ENCODE data around the gene SLC35B2. TPM values are rescaled to one million over a fixed set of nuclear protein-coding genes. Genes with fewer than 3 reads are reported as not detected.

SLC35B2 gene
- total and polyA plus RNA-seq, 10 of the 15 experiments (the other 5 are each of a cell fraction or from before 2014, with no cell fraction given) = 11.3 to 45.4 (median 33.8) TPM

GRCh38 chr6:44263354-44264100 is 6.2 kb upstream of the SLC35B2 start (continued):
- TF ChIP-seq RFX5 (IDR thresholded peaks at IDR 0.05; ENCODE audit: low read depth, low read length) (no peak), RUNX3 (IDR thresholded peaks at IDR 0.05; ENCODE audit: low read length) (no peak), IRF5 (IDR thresholded peaks at IDR 0.05; ENCODE audit: borderline replicate concordance) (no peak), BCL3 (IDR thresholded peaks at IDR 0.05; ENCODE audit: borderline replicate concordance, insufficient read depth, low read depth, low read length, poor library complexity, severe bottlenecking) (peak; percentile 76), JUND (IDR thresholded peaks at IDR 0.05; ENCODE audit: low read depth, low read length) (no peak), NBN (IDR thresholded peaks at IDR 0.05) (peak; percentile 81; the same call in 1 of the 2 replicates), KAT2A (conservative IDR thresholded peaks at IDR 0.05; ENCODE audit: control insufficient read depth, low read depth, low read length) (no peak), STAT3 (IDR thresholded peaks at IDR 0.05; ENCODE audit: low read depth, low read length) (no peak), ZNF217 (IDR thresholded peaks at IDR 0.05) (peak; percentile 56; the same call in 1 of the 2 replicates), PAX5 (IDR thresholded peaks at IDR 0.05; ENCODE audit: borderline replicate concordance, low read depth, low read length) (peak; percentile 69; the same call in 1 of the 2 replicates), NRF1 (conservative IDR thresholded peaks at IDR 0.05; ENCODE audit: low read depth, low read length) (no peak), SMARCA5 (IDR thresholded peaks at IDR 0.05) (no peak), RB1 (IDR thresholded peaks at IDR 0.05; ENCODE audit: borderline replicate concordance) (no peak; the same call in 1 of the 2 replicates), POLR2A (IDR thresholded peaks at IDR 0.05; ENCODE audit: low read depth, low read length) (no peak), E4F1 (IDR thresholded peaks at IDR 0.05; ENCODE audit: borderline replicate concordance, partially characterized antibody) (no peak), PRDM15 (CRISPR knock-in tag; IDR thresholded peaks at IDR 0.05) (no peak), ZBTB11 (CRISPR knock-in tag; IDR thresholded peaks at IDR 0.05) (no peak)

Measured in GM12878 (cell line).